HEK293 (cell line): ENCODE results near the gene DNAJB4.

Experiments
- CTCF ChIA-PET: fragments of 350-600 bp; formaldehyde crosslinking; extraction: SDS; loops from one replicate; lab custom pipeline; 2021; ENCODE audit warnings: antibody characterized with exemption; lab: Yijun Ruan, JAX
- POLR2A ChIA-PET: fragments of 300-600 bp; formaldehyde crosslinking; extraction: SDS; loops from one replicate; lab custom pipeline; 2020; ENCODE audit warnings: antibody characterized with exemption, inconsistent platforms; lab: Yijun Ruan, JAX
- H3K27ac ChIP-seq: fragments of 200-500 bp; sonication (Bioruptor generic); 2 replicates; pipeline ENCODE4 v1.5.1; 2014; ENCODE audit warnings: low read depth, low read length, control low read depth, inconsistent platforms; ENCODE audit errors: extremely low read depth
- H3K36me3 ChIP-seq, 2 experiments: fragments of 200-500 bp in 1 of 2; sonication (Bioruptor generic) in 1 of 2; 1 replicate in 1 of 2; 2 replicates in 1 of 2; pipeline ENCODE4 v1.5.1; 2014 to 2017; ENCODE audit warnings: inconsistent platforms in 2 of 2, low read length in 2 of 2; ENCODE audit not compliant: control insufficient read depth in 2 of 2, insufficient read depth in 1 of 2
- H3K4me1 ChIP-seq: fragments of 200-500 bp; sonication (Bioruptor generic); 2 replicates; pipeline ENCODE4 v1.5.1; 2014; ENCODE audit warnings: mild to moderate bottlenecking, low read length, inconsistent platforms; ENCODE audit not compliant: control insufficient read depth, insufficient read depth
- H3K4me3 ChIP-seq: 2 replicates; pipeline ENCODE4 v1.5.1; 2011; ENCODE audit warnings: low read depth, mild to moderate bottlenecking, control low read depth, low read length, moderate library complexity
- H3K9me3 ChIP-seq: fragments of 200-500 bp; sonication (Bioruptor generic); 2 replicates; pipeline ENCODE4 v1.5.1; 2014; ENCODE audit warnings: low read depth, low read length, inconsistent platforms; ENCODE audit not compliant: control insufficient read depth, insufficient read depth
- MYNN ChIP-seq: fragments of 450-650 bp; formaldehyde crosslinking; IDR thresholded peaks from 2 replicates; pipeline ENCODE4 v1.5.1; 2016; ENCODE audit warnings: missing biosample characterization, missing genetic modification characterization, borderline replicate concordance
- YY2 ChIP-seq: fragments of 450-650 bp; formaldehyde crosslinking; IDR thresholded peaks from 2 replicates; pipeline ENCODE4 v1.5.1; 2016; ENCODE audit warnings: missing biosample characterization, missing genetic modification characterization
- ZBTB48 ChIP-seq: fragments of 450-650 bp; formaldehyde crosslinking; IDR thresholded peaks from 2 replicates; pipeline ENCODE4 v1.5.1; 2016; ENCODE audit warnings: missing biosample characterization, missing genetic modification characterization
- ZNF146 ChIP-seq: fragments of 450-650 bp; formaldehyde crosslinking; IDR thresholded peaks from 2 replicates; pipeline ENCODE4 v1.5.1; 2016; ENCODE audit warnings: missing biosample characterization, missing genetic modification characterization
- ZNF24 ChIP-seq: fragments of 450-650 bp; formaldehyde crosslinking; IDR thresholded peaks from 2 replicates; pipeline ENCODE4 v1.5.1; 2016; ENCODE audit warnings: missing biosample characterization, missing genetic modification characterization
- ZNF311 ChIP-seq: fragments of 450-650 bp; formaldehyde crosslinking; IDR thresholded peaks from 2 replicates; pipeline ENCODE4 v1.5.1; 2017; ENCODE audit warnings: missing biosample characterization, missing genetic modification characterization, borderline replicate concordance
- ZNF404 ChIP-seq: fragments of 450-650 bp; formaldehyde crosslinking; IDR thresholded peaks from 2 replicates; pipeline ENCODE4 v1.5.1; 2017; ENCODE audit warnings: missing biosample characterization, missing genetic modification characterization
- ZNF426 ChIP-seq: fragments of 450-650 bp; formaldehyde crosslinking; IDR thresholded peaks from 2 replicates; pipeline ENCODE4 v1.5.1; 2017; ENCODE audit warnings: missing biosample characterization, missing genetic modification characterization, mild to moderate bottlenecking, inconsistent platforms, moderate library complexity
- ZNF555 ChIP-seq: fragments of 450-650 bp; formaldehyde crosslinking; conservative IDR thresholded peaks from 2 replicates; pipeline ENCODE4 v1.5.1; 2017; ENCODE audit warnings: missing biosample characterization, mild to moderate bottlenecking, missing genetic modification characterization, inconsistent platforms
- ZNF626 ChIP-seq: fragments of 450-650 bp; sonication (Bioruptor Pico); formaldehyde crosslinking; IDR thresholded peaks from 2 replicates; pipeline ENCODE4 v1.5.1; 2018; ENCODE audit warnings: missing biosample characterization, missing genetic modification characterization, inconsistent platforms
- ZNF629 ChIP-seq: fragments of 450-650 bp; formaldehyde crosslinking; IDR thresholded peaks from 2 replicates; pipeline ENCODE4 v1.5.1; 2017; ENCODE audit warnings: missing biosample characterization, missing genetic modification characterization
- ZNF692 ChIP-seq: fragments of 450-650 bp; formaldehyde crosslinking; IDR thresholded peaks from 2 replicates; pipeline ENCODE4 v1.5.1; 2016; ENCODE audit warnings: missing biosample characterization, missing genetic modification characterization
- ZNF747 ChIP-seq: fragments of 450-650 bp; formaldehyde crosslinking; IDR thresholded peaks from 2 replicates; pipeline ENCODE4 v1.5.1; 2016; ENCODE audit warnings: missing biosample characterization, missing genetic modification characterization
- ZNF777 ChIP-seq: fragments of 450-650 bp; formaldehyde crosslinking; IDR thresholded peaks from 2 replicates; pipeline ENCODE4 v1.5.1; 2017; ENCODE audit warnings: missing biosample characterization, missing genetic modification characterization, borderline replicate concordance
- TF ChIP-seq, protein P1 (sequence below): fragments of 450-650 bp; formaldehyde crosslinking; IDR thresholded peaks from 2 replicates; pipeline ENCODE4 v1.5.1; 2016; ENCODE audit warnings: missing biosample characterization, missing genetic modification characterization
- TF ChIP-seq, protein P2 (sequence below): fragments of 450-650 bp; formaldehyde crosslinking; IDR thresholded peaks from 2 replicates; pipeline ENCODE4 v1.5.1; 2016; ENCODE audit warnings: missing biosample characterization, missing genetic modification characterization, low read depth

Gene DNAJB4

DNA sequence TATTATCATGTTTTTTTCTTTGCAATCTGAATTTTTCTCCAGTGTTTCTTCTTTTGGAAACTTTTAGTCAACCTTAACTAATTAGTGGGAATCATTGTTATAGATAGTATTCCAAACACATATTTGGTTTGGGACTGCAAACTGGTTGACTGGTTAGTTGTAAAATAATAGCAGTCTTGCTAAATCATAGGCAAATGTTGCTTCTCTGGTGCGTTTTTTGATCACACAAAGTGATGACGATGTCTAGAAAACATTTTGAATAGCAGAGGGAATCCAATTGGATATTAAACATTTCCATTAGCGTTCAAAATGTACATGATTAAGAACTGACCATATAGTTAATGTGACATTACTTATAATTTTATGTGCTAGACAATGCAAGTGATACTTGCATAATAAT is 4.5 kb downstream of the DNAJB4 start:
- ChIA-PET CTCF (interaction anchor here (0.6 kb wide), 1 partner anchor 660 kb away, joined by 3 read pairs; no protein-coding TSS in a partner anchor), POLR2A (no interaction called here)
- Histone ChIP-seq H3K4me3 (no peak overlapping the region), H3K27ac (no peak overlapping the region), H3K9me3 (no peaks in the 10 kb centered on the region), H3K4me1 (peaks cover 8% of the 10 kb centered on the region; the same call in 1 of the 2 replicates), H3K36me3 (peaks cover 0 to 5% of the 10 kb centered on the region in 2 experiments; a peak in 2 of 3 replicates)
- TF ChIP-seq MYNN (no peak), ZNF24 (tag by site-specific recombination) (no peak), ZNF311 (tag by site-specific recombination) (no peak), ZNF555 (no peak), ZNF146 (tag by site-specific recombination) (no peak), YY2 (tag by site-specific recombination) (no peak)
- TF ChIP-seq, protein P1, sequence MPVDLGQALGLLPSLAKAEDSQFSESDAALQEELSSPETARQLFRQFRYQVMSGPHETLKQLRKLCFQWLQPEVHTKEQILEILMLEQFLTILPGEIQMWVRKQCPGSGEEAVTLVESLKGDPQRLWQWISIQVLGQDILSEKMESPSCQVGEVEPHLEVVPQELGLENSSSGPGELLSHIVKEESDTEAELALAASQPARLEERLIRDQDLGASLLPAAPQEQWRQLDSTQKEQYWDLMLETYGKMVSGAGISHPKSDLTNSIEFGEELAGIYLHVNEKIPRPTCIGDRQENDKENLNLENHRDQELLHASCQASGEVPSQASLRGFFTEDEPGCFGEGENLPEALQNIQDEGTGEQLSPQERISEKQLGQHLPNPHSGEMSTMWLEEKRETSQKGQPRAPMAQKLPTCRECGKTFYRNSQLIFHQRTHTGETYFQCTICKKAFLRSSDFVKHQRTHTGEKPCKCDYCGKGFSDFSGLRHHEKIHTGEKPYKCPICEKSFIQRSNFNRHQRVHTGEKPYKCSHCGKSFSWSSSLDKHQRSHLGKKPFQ = no peak

- H3K36me3 ChIP-seq = peaks cover 0 to 5% of the 10 kb centered on the region in 2 experiments; a peak in 2 of 3 replicates
- peaks cover 8% of the 10 kb centered on the region; the same call in 1 of the 2 replicates for H3K4me1 ChIP-seq
- no peak for TF ChIP-seq ZNF777 (tag by site-specific recombination)
- no peak for TF ChIP-seq ZNF626 (tag by site-specific recombination)
- TF ChIP-seq ZNF747 (tag by site-specific recombination) = no peak
- no peak for TF ChIP-seq ZBTB48 (tag by site-specific recombination)
- CTCF ChIA-PET = no interaction called here
- H3K9me3 ChIP-seq = no peaks in the 10 kb centered on the region
- POLR2A ChIA-PET = no interaction called here
- H3K4me3 ChIP-seq = no peak overlapping the region
- no peak overlapping the region for H3K27ac ChIP-seq
These were observed 5.1 kb downstream of the DNAJB4 start for GRCh38 chr1:78009836-78010235.

DNA sequence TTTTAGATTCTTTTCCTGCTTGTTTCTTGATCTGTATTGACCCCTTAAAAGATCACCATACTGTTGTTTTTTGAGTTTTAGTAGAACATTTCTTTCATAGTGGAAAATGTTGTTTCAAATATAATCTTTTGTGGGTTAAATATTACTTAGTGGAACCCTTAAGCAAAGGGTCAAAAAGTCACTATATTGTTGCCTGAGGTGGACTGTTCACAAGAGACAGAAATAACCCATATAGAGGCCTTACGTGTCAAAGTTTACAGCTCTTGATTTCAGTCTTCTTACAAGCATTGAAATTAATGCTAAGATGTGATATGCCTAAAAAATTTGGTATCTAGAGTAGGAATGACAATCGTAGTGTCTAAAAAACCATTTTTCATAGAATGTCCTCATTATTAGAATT is 6.3 kb downstream of the DNAJB4 start:
- ChIA-PET POLR2A (interaction anchor here (0.6 kb wide), 1 partner anchor 35 kb away, joined by 3 read pairs; no protein-coding TSS in a partner anchor), CTCF (interaction anchor here (0.7 kb wide), 1 partner anchor 40 kb away, joined by 3 read pairs; no protein-coding TSS in a partner anchor)
- H3K4me3 ChIP-seq = no peak overlapping the region
- H3K36me3 ChIP-seq = peaks cover 0 to 8% of the 10 kb centered on the region in 2 experiments; a peak in 2 of 3 replicates
- H3K9me3 ChIP-seq = no peaks in the 10 kb centered on the region
- 0 out of 2 replicates have a peak, but pooled peaks cover 5% of the 10 kb centered on the region for H3K4me1 ChIP-seq
- H3K27ac ChIP-seq = no peak overlapping the region
- TF ChIP-seq ZNF426 (tag by site-specific recombination) (no peak), ZNF692 (tag by site-specific recombination) (no peak), ZNF629 (tag by site-specific recombination) (no peak), ZNF404 (no peak)
- TF ChIP-seq, protein P1 = no peak
- TF ChIP-seq, protein P2, sequence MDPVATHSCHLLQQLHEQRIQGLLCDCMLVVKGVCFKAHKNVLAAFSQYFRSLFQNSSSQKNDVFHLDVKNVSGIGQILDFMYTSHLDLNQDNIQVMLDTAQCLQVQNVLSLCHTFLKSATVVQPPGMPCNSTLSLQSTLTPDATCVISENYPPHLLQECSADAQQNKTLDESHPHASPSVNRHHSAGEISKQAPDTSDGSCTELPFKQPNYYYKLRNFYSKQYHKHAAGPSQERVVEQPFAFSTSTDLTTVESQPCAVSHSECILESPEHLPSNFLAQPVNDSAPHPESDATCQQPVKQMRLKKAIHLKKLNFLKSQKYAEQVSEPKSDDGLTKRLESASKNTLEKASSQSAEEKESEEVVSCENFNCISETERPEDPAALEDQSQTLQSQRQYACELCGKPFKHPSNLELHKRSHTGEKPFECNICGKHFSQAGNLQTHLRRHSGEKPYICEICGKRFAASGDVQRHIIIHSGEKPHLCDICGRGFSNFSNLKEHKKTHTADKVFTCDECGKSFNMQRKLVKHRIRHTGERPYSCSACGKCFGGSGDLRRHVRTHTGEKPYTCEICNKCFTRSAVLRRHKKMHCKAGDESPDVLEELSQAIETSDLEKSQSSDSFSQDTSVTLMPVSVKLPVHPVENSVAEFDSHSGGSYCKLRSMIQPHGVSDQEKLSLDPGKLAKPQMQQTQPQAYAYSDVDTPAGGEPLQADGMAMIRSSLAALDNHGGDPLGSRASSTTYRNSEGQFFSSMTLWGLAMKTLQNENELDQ (tag by site-specific recombination) = no peak
